Stimulated activated CD4-positive, alpha-beta T cell treated with anti-CD3 and anti-CD28 coated beads, Interleukin-2, amount 100 ng/mL, for 4 hours (primary cell): Measurements from ENCODE around the gene PITX1.

ENCODE experiments used
- DNase-seq: peaks from one replicate; pipeline ENCODE4 v3.0.0-alpha.2; 2020; ENCODE audit warnings: low read depth

PITX1 gene

DNA sequence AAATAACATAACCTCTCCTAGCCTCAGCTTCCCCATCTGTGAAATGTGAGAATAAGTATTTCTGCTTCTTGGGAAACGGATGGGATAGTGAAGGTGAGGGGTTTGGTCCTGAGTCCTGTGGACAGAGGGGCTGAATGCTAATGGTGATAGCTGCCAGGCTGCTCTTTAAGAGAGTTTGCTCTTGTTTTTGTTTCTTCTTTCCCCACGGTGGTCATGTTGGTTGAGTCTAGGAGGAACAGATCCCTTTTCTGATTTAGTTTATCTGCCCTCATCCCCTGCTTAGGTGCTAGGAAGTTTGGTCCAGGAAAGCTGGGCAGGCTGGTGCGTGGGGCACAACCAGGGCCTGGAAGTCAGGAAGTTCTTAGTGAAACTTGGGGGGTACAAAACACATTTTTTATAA is 7.7 kb upstream of the PITX1 start:
- no peak for DNase-seq

DNA sequence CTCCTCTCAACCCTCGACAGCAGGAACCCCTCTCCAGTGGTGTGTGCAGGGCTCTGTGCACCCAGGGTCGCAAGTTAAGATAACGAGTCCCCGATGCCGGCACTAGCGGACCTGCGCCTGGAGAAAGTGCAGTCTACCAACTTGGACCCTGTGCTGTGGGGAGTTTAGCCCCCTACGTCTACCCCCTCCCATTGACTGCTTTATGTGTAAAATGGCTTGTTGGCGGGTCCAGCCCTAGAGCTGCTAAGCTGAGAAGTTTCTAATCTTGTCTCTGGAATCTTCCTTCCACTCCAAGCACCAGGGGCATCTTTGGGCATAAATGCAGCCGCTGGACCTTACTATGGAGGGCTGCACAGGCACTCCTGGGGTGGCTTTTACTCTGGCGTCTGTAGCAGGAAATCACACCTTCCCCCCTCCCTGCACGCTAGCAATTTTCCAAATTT is 7.1 kb upstream of the PITX1 start:
- DNase-seq = no peak

DNA sequence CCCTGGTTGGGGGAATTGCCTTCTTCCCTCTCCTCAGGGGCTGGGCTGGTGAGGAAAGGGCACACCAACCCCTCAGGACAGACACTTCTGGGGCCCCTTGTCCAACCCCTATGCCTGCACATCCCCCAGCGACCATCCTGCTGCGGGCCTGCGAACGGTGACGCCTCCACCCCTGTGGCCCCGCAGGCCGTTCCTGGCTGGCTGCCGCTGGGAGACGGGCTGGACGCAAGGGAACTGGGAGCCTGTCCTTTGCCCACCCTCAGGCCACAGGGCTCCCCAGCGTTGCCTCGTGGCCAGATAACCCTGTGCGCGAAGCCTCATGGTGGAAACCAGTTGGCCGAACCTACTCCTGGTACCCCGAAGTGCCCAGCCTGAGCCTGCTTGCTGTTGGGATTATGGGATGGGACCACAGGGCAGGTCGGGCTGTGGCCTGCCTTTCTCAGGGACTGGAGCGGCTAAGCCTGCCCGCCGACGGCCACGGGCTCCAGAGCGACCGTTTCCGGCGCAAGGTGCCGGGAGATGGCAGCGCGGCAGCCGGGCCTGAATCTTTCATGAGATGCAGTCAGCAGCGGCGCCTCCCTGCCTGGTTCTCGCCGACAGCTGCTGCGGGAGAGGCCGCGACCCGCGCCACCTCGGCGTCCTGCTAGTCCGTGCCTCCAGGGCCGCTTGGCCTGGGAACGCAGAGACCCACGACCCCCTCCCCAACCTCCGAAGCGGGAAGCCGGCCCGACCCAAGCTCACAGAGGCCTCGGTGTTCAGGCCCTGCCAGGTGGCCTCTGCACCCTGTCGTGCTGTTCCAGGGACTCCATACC is 6.5 kb upstream of the PITX1 start:
- no peak for DNase-seq

DNA sequence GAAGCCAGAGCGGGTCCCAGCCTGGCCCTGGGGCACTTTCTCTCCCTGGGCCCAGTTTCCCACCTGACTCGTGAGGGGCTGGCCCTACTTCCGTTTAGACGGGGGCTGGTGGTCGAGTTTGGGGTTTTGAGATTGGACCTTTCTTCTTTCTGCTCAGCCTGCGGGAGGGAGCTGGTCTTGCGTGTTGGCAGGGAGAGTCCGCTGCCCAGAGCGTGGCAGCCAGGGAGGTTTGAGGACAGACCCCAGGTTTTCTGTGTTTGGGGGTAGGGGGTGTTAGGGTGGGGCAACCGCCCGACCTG is 6.0 kb upstream of the PITX1 start:
- no peak for DNase-seq

DNA sequence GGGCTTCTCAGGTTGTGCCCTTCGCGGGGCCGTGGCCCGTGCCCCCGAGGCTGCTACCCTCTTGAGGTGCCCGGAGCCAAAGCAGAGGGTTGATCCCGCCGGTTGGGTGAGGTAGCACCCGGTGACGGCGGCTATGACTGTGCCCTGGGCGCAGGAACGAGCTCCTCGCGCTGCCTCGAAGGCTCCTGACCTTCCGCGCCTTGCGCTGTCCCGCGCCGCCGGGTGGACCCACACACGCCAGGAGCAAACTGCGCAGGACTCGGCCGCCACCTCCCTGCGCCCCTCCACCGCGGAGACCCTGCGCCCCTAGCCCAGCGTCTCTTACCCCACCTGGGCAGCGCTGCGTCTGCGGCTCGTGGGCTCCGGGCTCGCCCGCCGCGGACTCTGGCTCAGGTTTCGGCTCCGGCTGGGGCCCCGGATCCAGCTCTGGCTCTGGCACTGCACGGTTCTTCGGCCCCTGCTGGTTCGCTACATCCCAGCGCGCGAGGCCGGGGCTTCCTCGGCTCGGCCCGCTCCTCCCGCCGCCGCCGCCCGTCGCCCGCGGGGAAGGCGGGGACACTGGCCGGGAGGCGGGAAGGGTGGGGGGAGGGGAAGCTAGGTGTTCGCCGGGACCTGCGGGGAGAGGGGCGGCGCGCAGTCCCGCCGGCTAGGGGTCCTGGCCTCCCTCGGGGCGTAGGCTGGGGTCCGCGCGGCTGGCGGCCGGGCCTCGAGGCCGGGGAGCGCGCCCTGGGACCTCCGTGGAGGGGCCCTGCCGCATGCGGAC is 5.4 kb upstream of the PITX1 start:
- DNase-seq = no peak

DNA sequence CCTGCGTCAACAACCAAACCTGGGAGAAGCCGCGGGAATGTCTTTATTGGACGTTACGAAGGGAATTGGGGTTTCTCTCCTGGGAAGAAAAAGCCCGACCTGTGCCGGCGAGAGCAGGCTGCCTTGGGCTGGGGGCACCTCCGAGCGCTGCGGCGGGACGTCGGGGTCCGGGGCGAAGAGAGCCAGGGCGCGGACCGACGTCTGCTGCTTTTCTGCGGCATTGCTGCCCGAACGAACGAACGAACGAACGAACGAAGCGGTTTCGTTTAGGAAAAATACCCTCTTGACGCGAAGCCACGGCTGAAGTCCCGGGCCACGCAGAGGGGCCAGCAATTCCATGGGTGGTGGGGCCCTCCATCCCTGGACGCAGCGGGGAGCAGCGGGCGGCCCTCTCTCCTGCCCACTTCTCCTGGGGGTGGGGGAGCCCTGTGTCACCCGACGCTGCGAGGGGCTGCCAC is 4.8 kb upstream of the PITX1 start:
- DNase-seq = no peak

DNA sequence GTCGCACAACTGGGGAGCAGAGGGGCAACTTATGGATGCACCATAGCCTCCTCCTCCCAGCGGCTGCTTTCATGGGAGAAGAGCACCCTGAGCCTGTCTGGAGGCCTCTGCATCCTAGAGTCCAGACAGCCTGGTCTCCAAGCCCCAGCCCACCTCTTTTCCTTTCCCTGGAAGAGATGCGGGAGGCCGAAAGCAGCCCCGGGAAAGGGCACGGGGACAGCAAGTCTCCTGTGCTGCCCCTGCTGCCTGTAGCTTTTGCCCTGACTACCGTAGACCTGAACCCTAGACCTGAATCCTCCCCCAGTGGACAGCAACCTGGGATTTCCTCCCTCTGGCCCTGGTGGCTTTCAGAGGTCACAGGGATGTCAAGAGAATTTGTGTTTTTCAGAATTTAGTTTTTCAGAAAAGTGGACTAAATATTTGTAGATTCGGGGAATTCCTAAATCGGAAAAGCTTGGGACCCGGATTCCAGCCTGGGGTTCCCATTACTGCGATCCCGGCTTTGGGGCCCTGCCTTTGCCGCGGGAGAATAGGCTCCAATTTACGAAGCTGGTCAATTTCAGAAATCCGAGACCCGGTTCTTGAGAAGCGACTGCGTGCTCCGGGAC is 4.3 kb upstream of the PITX1 start:
- no peak for DNase-seq

DNA sequence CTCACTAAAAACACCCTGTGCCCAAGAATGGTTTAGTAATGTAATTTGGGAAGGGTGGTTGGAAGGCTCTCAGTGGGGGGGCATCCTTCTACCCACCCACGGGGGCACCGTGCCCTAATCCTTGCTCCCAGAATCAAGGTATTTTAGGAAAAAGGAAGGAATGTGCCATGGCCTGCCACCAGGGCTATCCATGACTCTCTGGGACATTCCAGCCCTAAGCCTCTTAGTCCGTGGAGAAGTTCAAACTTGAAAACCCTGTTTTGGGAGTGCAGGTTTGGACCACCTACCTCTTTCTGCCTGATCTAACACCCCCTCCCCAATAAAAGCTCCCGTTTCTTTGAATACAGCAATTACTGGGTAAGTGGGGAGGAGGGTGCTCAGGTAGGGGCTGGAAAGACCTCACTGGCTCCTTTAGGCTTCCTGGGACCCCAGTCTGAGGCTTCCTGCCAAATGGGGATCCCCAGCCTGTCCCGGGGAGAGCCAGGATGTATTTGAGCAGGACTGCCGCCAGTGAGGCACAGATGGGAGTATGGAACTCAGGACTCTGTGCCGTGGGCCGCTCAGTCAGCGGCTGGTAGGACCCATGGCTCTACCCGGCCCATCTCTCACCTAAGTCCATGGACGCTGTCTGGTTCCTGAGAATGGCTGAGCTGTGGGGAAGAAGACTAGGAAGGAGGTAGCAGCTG is 3.6 kb upstream of the PITX1 start:
- DNase-seq = no peak

DNA sequence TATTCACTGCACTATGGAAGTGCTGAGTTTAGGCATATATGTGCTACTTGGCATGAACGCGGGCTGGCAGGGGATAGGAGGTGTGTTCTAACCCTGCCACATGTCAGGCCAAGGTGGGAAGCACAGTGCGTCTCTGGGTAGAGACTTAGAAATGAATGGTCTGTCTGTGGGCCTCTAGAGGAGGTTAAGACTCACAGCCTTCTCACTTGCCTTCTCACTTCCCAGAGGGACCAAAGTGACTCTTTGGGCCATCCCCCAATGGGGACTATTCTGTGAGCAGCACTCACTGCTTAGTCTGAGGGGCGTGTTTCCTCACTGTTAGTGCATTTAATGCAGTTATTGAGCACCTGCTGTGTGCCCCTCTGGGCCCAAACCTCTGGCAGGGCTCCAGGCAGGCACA is 2.4 kb upstream of the PITX1 start:
- DNase-seq = no peak

DNA sequence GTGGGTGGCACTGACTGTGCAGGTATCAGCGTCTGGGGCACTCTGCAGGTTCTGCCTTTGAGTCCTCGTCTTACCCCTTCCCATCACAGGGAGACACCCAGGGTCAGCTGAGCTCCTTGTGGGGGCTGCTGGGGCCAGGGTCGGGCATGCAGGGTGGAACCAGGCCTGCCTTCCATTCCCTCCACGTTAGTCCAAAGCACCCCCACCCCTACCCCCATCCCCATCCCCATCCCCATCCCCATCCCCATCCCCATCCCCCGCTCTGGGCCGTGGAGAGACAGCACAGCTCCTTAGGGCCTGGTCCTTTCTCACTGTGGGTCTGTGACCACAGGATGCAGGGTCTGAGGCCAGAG is 1.6 kb upstream of the PITX1 start:
- DNase-seq = no peak

DNA sequence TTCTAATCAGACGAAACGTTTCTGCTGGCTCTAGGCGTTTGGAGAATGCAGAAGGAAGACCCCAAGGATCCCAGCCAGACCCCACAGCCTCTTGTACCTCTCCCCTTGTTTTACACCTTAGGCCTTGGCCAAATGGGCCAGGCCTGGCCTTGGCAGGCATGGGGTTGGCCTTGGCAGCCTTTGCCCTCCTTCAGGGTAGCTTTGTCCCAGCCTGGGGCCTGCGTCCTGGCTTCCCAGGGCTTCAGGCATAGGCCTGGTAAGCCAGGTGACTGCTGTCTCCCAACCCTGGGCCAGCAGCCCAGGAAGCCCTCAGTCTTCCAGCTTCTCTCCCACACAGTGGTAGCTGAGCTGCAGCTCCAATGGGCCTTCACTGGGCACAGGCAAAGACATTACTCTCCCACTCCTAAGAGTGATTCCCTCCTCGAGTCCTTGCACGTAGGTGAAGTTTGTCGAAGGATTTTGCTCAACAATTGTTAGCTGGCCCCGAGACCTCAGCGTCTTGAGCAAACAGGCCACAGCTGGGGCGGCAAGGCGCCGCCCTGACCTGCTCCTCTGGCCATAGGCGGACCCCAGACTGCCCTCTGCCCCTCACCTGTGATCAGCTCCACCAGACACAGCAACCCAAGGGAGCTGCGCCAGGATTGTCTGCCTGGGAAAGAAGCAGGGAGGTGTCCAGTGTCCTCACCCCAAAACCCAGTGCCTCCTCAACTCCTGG is 1.1 kb upstream of the PITX1 start:
- no peak for DNase-seq

DNA sequence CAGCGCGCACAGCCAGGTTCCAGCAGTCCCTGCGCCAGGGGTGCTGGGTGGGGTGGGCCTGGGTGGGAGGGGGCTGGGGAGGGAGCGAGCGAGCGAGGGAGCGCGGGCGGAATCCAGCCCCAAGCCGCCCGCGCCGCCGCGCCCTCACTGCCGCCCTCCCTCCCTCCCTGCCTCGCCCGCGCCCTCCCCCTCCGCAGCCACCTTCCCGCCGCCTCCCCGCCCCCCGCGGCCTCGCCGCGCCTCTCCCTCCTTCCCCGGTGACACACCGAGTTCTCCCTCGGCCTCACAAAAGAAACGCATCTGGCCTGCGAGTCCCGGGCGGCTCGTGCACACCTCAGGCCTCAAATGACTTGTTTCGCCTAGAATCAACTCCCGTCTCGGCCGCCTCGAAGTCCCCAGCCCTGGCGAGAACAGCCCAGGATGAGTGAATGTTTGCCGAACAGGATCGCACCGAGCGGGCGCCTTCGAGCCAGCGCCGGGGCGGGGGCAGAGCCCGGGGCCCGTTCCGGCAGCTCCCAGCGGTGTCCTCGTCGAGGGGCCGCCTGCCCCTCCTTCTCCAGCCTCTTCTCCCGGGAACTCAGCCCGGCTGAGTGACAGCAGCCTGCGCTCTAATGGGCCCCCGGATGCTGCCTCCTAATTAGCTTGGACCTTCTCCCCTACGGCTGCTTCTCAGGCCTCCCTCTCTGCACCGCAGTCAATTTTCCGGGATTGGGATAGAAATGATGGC is 371 bp upstream of the PITX1 start:
- DNase-seq = peak; percentile 33

DNA sequence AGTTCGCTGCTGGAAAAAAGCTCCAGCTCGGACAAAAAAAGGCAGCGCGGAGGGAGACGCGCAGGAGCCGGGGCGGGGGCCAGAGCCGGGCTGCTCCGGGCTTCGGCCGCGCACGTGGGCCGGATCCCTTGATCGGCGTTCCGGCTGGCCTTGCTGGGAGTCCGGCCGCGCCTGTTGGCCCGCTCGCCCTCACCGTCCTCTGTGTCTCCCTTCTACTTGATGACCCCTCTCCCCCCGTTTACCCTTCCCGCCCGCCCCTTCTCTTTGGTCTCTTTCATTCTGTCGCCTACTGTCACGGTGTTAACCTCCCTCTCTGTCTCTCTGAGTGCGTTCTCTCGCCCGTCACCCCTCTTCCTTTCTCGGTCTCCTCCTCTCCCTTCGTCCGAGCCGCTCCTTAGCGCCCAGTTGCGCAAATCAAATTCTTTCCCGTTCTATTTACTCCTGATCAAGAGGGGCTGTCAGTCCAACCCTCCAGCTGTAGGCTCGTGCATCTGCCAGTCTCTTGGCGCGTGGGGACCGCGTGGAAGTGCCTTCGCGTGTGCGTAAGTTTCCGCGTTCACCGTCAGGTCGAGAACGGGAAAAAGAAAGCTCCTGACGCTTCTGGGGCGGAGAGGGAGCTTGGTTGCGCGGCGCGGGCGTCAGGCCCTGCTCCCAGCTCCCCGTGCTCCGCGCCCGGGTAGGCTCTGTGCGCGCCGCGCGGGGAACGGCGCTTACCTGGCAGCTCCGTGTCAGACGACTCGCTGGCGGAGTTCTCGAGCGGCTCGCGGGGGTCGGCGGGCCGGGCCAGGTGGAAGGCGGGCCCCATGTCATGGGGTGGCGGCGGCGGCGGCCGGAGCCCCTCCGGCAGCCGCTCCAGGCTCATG is 798 bp downstream of the PITX1 start:
- peak; percentile 9 for DNase-seq

DNA sequence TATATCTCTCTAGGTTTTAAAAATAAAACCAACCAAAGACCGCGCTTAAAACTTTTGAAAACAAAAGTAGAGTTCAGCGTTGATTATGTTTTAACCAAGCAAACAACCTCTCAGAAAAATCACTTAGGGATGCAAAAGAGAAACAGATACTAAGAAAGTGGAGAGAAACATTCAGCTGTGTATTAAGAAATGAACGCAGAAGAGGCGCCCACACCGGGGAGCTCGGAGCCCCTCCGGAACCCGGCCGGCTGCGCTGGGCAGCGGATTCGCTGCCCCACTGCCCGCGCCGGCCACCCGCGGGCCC is 1.4 kb downstream of the PITX1 start:
- DNase-seq = no peak

DNA sequence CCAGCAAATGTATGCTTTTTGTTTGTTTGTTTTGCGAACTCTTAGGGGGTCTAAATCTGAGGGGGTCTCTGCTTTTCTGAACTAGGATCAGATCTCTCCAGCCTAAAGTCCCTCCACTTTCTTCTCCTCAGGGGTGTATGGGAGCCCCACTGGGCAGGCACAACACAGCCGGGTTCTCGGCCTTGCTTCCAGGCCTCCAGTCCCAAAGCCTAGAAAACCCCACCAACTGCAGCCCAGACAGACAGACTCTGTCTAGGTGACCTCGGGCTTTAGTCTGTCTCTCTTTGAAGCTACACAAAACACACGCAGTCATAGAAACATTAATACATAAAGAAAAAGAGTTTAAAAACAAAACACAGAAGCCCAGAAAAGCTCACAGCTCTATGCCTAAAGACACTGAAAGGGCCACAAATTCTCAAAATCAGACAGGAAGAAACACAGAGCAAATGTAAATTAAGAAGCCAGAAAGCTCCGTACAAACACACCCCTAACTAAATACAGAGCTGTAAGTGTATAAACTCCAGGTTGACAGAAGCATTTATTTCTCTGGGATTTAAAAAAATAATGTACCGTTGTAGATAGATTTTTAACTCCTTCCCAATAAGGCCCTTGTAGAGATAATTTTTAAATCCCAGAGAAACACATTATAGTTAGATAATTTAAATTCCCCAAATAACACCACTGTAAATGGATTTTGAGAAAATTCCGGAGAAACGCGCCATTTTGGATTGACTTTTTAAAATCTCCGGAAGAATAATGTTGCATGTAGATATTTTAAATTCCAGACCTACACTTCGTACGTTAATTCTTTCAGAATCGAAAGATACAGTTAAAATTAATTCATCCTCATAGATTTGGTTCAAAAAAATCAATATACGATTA is 2.0 kb downstream of the PITX1 start:
- DNase-seq = no peak

DNA sequence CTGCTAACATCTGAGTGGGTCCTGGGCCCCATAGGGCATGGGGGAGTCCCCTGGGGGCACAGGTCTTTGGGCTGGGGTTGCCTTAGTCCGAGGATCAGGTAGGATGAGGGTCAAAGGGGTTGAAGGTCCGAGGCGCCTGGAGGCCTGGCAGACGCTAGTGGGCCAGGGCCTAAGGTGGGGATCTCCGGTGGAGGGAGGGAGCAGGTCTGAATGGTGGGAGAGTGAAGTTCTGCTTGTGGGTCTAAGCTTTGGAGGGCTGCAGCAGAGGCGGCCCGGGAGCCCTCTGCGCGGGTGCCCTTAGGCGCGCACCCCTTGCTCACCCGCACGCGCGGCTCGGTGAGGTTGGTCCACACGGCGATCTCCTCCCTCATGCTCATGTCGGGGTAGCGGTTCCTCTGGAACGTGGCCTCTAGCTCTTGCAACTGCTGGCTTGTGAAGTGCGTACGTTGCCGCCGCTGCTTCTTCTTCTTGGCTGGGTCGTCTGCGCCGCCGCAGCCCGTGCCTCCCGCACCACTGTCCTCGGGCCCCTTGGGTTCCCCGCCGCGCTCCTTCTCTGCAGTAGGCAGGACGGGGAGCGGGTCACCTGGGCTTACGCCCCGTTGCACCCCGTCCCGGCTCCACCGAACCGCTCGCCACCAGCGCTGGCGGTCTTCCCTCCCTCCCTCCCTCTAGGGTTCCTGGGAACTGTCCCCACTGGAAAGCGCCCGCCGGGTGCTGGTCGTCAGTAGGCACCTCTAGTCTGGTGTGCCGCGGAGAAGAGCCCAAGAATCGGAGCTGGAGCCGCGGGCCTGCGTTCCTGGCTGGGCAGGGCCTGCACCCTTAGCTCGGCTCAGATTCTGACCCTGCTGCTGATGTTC is 2.8 kb downstream of the PITX1 start:
- no peak for DNase-seq

DNA sequence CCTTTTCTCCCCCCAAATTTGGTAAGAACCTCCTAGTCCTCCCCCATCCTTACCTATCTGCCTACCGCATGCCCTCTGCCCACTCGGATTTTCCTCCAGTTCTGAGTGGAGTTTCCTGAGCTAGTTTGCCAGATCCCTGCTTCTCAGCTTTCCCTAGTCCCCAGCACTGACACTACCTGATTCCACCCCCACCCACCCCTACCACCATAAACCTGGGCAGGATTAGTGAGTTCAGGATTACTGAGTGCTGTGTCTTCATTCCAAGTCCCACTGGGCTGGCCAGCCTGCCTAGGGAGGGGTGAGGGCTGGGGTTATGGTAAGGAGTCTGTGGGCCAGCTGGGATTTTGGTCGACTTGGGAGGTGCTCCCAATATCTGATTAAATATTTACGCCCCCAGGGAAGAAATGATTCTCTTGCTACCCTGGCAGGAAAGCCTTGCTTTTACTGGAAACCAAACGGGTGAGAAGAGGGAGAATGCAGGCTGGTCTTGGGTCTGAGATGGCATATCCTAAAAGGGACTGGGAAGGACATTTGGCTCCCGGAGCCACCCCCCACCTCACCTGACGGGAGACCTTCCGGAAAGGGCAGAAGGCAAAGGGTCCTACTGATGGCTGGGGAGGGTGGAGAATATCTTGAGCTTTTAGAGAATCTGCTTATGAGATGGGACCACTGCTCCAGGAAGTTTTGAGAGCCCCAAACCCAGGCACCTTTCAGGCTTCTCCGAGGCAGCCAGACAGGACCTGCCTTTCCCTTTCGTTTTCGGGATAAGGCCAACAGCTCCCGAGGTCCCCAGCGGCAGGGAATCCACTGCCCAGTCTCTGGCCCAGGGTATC is 3.7 kb downstream of the PITX1 start:
- DNase-seq = no peak
